ENCODE data around the gene TECPR1.
"Not testable (repeated sequence)": the region's sequence is repeated elsewhere in the genome, so short reads cannot be mapped to it uniquely, and the experiment has no call there.

The TECPR1 gene

DNA sequence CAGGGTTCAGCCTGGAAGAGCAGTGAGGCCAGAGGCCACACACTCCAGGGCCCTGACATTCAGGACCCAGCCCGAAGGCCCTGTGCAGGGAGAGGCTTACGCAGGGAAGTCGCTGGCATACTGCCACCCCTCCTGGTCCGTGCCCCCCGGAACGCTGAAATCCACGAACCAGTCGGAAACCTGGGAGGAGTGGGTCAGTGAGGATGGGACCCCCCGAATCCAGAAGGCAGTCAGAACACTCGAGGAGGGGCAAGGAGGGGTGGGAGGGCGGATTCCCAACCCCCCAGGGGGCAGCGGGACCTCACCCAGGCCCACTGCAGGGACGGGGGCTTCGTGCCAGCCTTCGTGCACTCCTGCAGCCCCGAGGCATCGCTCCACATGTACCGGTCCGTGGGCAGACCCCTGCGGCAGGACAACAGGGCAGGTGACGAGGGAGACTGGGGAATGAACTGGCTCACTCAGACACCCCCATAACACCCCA is 27.3 kb downstream of the TECPR1 start:
- DNase-seq (ENCODE audit: low spot score): no peak

DNA sequence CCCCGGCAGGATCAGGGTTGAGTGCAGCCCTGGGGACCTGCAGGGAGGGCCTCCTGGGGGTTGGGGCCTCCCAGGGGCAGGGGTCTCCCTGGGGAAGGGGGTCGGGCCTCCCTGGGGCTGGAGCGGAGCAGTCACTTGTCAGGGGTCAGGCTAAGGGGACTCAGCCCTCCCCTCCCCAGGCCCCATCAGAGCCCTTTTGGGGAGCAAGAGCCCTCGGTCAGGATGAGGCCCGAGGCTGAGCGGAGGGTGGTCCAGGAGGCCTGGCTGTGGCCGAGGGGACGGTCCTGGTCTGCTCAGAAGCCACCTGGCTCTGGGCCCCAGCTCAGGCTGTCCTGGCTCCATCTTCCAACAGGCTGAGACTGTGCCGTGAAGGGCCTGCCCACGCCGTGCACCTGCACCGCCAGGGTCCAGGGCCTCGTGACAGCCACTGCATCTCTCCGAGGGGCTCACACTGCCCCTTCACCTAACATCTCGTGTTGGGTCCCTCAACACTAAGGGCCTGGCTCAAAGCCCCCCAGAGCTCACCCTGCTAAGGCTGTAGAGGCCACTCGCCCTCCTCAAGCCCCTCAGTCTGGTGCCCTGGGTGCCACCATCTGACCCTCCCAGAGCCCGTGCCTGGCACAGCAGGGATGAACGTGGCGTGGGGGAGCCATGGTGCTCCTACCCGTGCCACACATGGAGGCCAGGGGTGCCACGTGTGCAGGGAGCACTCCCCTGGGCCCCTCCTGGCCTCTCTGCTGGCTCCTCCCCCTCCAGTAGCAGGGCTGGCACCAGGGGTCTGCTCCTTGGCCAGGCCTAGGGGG is 27.9 kb downstream of the TECPR1 start:
- no peak for DNase-seq (ENCODE audit: low spot score)

GRCh38 chr7:98223351-98223897 is 28.6 kb downstream of the TECPR1 start:
- no peak for DNase-seq (ENCODE audit: low spot score)

DNA sequence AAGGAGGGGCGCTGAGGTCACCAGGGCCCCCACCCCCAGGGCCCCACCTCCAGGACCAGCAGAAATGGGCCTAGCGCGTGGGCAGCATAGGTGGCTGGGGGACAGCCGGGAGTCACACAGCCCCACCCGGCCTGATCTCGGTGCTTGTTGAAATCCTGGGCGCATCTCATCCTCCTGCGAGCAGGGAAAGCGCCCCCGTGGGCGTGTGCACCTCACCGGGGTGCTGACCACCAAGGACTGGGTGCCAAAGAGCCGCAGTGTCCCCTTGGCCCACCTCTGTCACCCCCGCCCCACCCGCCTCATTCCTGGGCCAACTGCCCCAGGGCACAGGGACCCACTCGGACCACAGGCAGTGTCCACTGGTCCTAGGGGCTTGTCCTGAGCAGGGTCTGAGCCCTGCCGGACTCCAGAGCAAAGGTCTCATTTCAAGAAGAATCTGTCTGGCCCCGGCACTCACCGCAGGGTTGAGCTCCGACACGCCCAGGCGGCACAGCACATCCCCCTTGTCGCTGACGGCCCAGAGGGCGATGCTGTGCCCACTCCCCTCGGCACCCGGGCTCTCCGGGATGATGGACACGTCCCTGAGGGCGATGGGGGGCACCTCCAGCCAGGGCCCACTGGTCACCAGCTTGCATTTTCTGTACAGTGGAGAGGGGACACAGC is 29.4 kb downstream of the TECPR1 start:
- DNase-seq (ENCODE audit: low spot score): no peak

DNA sequence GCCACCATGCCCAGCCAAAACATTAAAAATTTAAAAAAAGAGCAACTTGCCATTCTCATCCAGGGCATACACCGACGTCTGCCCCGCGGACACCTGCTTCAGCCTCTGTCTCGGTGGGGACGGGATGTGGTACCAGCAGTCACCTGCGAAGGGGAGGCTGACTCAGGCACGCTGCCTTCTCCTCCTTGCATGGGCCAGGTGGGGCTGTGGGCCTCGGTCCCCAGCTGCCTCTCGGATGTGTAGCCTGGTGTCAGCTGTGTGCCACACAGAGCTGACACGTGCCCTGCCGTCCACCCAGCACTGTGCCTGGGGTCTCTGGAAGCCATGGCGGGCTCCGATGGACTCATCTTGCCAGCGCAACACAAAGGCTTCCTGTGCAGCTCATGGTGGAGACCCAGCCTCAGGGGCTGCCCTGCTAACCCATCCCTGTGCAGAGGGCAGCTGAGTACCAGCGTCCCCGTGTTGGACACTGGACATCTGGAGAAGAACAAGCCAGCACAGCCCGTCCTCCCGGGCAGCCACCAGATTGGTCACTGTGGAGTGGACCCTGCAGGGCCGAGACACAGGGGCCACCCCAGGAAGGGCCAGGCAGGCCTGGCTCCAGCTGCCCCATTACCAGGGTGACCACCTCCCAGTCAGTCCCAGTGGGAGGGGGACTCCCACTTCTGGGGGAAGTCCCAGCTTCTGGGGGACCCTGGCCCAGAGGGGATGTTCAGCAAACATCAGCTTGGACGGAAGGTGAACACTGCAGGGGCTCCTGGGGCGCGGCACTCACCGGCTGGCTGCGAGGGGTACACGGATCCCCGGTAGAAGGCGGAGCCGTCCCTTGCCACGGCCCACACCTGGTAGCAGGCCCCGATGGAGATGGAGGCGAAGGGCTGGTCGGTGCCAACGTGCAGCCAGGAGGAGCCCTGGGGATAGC is 30.2 kb downstream of the TECPR1 start:
- no peak for DNase-seq (ENCODE audit: low spot score)

GRCh38 chr7:98219382-98219781 is 32.6 kb downstream of the TECPR1 start:
- DNase-seq (ENCODE audit: low spot score): not testable (repeated sequence)

GRCh38 chr7:98217623-98218582 is 34.1 kb downstream of the TECPR1 start:
- no peak for DNase-seq (ENCODE audit: low spot score)

- DNase-seq (ENCODE audit: low spot score): no peak
Observed at GRCh38 chr7:98216941-98217622, 35.0 kb downstream of the TECPR1 start.

GRCh38 chr7:98215561-98216495 is 36.2 kb downstream of the TECPR1 start:
- DNase-seq (ENCODE audit: low spot score): no peak

DNA sequence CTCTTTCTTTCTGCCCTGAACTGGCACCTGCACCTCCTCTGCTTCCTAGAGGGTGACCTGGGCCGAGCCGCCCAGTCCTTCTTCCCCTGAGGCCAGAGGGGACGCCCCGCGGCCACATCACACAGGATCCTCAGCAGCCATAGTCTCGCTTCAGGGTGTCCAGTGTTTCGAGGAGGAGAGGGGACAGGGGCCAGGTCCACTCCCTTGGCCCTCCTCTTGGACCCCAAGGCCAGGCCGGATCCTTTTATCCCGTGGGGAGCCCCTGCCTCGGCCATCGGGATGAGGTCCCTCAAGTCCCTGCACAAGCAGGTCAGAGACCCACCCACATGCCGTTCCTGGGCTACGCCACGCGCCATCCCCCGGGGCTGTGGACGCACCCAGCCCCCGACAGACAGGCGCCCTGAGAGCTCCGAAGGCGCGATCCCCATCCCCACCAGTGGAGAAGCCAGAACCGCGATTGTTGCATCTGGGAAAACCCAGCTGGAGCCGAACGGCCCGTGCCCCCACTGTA is 37.2 kb downstream of the TECPR1 start:
- DNase-seq (ENCODE audit: low spot score): no peak

DNA sequence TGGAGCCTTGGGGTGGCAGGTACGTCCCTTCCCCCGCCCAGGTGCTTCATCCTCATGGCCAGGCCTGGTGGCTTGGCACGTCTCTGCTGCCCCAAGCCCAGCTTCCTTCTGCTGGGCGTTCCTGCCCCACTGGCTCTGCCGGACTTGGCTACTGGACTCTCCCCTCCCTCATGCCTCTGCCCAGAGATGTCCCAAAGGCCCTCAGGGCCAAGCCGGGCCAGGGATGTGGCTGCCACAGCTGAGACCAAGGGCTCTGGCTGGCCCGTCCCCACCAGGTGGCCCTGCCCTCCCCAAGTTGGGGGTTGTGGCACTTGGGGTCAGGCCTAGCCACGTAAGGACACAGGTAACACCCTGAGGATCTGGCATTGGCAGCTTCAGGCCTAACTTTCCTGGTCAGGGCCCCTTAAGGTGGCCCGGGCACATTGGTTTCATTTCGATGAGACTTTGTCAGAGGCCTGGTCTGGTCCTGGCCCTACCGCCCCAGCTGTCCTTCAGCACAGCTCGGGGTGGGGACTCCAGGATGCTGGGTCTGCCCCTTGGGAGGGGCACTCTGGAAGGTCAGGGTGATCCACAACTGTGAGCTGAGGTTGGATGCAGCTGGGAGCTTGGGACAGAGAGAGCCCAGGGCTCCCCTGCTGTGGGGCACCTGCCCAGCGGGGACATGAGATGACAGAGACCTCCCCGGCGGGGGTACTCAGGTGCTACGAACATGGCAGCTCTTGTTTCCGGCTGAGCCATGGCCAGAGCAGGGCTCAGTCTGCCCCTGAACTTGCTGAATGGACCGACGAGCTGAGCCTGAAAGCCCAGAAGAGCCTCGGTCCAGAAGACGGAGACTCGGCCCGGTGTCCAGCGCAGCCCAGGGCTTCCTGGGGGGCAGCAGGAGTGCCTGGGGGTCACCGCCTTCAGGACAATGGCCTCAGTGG is 37.9 kb downstream of the TECPR1 start:
- DNase-seq (ENCODE audit: low spot score): no peak

DNA sequence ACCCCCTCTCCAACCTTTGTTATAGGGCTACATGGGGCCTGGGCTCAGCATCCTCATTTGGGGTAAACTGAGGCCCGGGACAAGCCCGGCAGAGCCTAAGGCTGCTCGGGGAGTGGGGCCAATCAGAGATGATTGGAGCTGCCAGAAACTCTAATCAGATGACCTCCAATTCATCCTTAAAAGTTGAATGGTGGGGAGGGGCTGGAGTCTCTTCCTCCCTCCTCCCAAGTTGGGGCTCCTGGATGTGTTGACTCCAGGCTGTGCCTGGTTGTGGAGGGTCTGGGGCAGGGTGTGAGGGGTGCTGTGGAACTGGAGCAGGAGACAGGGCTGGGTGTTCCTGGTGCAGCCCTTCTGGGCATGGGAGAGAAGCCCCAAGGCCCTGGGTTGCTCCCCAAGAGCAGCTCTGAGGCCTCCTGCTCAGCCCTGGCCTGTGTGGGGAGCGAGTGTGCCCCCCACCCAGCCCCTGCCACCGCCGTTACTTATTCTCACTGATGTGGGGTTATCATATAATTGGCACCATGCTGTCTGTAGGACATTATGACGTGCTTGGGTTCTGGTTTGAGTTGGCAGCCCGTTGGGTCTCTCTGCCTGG is 38.6 kb downstream of the TECPR1 start:
- DNase-seq (ENCODE audit: low spot score): no peak

DNA sequence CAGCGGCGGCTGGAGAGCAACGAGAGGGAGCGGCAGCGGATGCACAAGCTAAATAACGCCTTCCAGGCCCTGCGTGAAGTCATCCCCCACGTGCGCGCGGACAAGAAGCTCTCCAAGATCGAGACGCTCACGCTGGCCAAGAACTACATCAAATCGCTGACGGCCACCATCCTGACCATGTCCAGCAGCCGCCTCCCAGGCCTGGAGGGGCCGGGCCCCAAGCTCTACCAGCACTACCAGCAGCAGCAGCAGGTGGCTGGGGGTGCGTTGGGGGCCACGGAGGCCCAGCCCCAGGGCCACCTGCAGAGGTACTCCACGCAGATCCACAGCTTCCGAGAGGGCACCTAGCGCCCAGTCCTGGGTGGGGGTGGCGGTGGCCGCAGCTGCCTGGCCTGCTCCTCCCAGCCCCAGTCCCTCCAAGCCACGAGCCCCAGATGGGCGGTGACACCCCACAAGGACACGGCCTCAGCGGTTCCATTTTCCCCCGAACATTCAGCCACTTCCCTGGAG is 39.4 kb downstream of the TECPR1 start:
- DNase-seq (ENCODE audit: low spot score): no peak

GRCh38 chr7:98211676-98212531 is 40.1 kb downstream of the TECPR1 start:
- DNase-seq (ENCODE audit: low spot score): no peak

DNA sequence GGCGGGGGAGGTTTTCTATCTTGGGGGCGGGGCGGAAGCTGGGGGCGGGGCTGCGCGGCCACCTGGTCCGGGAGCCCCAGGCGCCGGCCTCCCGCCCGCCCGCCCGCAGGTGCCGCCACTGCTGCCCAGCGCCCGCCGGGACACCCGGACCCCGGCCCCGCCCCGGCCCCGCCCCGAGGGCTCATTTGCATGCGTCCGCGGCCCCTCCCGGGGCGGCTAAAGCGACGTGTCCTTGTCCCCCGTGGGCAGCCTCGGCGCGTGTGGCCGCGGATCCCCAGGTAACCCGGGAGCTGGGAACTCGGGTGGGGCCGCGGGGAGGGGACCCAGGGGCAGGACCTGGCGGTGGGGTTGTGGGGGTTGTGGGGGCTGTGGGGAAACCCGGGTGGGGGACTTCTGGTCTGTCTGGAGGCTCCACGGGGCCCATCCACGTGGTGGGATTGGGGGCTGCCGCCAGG is 40.8 kb downstream of the TECPR1 start, which contains the start of gene BHLHA15:
Gene BHLHA15, plus strand, starts transcription at position 219 of the 455 bp plus-strand sequence. CDS start 871 bp downstream, outside the sequence.
- no peak for DNase-seq (ENCODE audit: low spot score)
